Measurements from ENCODE around the gene CACHD1.
"Not testable (repeated sequence)": the region's sequence is repeated elsewhere in the genome, so short reads cannot be mapped to it uniquely, and the experiment has no call there.

The CACHD1 gene

DNA sequence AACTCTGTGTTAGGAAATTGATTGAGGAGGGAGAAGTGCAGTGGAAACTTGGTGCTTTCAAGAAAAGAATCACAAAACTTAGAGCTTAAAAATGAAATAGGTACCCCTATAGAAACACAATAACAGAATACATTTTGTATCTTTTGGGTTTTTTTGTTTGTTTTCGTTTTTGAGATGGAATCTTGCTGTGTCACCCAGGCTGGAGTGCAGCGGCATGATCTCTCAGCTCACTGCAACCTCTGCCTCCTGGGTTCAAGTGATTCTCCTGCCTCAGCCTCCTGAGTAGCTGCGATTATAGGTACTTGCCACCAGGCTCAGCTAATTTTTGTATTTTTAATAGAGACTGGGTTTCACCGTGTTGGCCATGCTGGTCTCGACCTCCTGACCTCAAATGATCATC is 223.5 kb downstream of the CACHD1 start:
- no peak overlapping the region for H3K4me3 ChIP-seq (ENCODE audit: low read depth, low read length)
- H2AFZ ChIP-seq (ENCODE audit: low read length, unreplicated experiment) = no peak overlapping the region
- H3K27me3 ChIP-seq (ENCODE audit: insufficient read depth, low read length) = no peaks in the 10 kb centered on the region
- H3K79me2 ChIP-seq (ENCODE audit: control insufficient read depth, insufficient read depth, low read length, unreplicated experiment) = no peaks in the 10 kb centered on the region
- H3K36me3 ChIP-seq (ENCODE audit: insufficient read depth, low read length) = no peaks in the 10 kb centered on the region
- no peak overlapping the region for H3K27ac ChIP-seq (ENCODE audit: low read depth, low read length)
- H3K4me1 ChIP-seq (ENCODE audit: control insufficient read depth, insufficient read depth, low read length, unreplicated experiment) = peaks cover 14% of the 10 kb centered on the region

DNA sequence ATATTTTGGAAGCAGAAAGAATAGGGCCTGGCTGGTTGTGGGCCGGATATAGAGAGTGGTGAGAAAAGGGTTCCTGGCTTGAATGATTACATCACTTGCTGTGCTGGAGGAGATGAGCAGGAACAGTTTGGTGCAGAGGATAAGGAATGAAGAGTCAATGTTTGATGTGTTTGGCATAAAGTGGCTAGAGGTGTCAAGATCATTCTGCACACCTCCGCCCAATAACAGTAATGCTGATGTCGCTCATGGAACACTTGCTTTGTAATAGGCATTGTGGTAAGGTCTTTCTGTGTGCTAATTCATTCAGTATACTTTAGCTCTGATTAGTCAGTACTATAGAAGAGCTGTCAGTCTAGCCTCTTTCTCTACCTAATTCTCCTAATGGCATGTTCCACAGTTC is 226.9 kb downstream of the CACHD1 start:
- Histone ChIP-seq H3K79me2 (ENCODE audit: control insufficient read depth, insufficient read depth, low read length, unreplicated experiment) (no peaks in the 10 kb centered on the region), H3K27ac (ENCODE audit: low read depth, low read length) (no peak overlapping the region), H2AFZ (ENCODE audit: low read length, unreplicated experiment) (no peak overlapping the region), H3K4me1 (ENCODE audit: control insufficient read depth, insufficient read depth, low read length, unreplicated experiment) (peaks cover 4% of the 10 kb centered on the region), H3K36me3 (ENCODE audit: insufficient read depth, low read length) (no peaks in the 10 kb centered on the region), H3K27me3 (ENCODE audit: insufficient read depth, low read length) (no peaks in the 10 kb centered on the region), H3K4me3 (ENCODE audit: low read depth, low read length) (no peak overlapping the region)

DNA sequence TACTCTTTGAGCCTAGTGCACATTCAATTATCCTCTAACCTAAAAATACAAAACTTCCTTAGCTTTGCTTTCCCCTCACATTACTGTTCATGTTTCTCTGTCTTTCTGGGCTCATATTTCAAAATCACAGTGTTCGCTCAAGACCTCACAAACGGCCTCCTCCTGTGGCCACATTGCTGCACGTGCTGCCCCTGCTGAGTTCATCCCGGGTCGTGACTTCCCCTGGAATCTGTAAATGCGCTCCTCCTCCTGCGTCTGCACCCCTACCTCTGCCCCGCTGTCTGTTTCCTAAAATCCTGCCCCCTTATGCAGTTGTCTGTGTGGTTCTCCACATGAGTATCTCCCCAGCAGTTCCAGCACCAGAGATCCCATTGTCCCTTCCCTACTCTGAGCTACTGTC is 229.4 kb downstream of the CACHD1 start:
- Histone ChIP-seq H3K36me3 (ENCODE audit: insufficient read depth, low read length) (no peaks in the 10 kb centered on the region), H3K27ac (ENCODE audit: low read depth, low read length) (no peak overlapping the region), H3K4me1 (ENCODE audit: control insufficient read depth, insufficient read depth, low read length, unreplicated experiment) (no peaks in the 10 kb centered on the region), H3K4me3 (ENCODE audit: low read depth, low read length) (no peak overlapping the region), H2AFZ (ENCODE audit: low read length, unreplicated experiment) (no peak overlapping the region), H3K79me2 (ENCODE audit: control insufficient read depth, insufficient read depth, low read length, unreplicated experiment) (no peaks in the 10 kb centered on the region), H3K27me3 (ENCODE audit: insufficient read depth, low read length) (no peaks in the 10 kb centered on the region)

DNA sequence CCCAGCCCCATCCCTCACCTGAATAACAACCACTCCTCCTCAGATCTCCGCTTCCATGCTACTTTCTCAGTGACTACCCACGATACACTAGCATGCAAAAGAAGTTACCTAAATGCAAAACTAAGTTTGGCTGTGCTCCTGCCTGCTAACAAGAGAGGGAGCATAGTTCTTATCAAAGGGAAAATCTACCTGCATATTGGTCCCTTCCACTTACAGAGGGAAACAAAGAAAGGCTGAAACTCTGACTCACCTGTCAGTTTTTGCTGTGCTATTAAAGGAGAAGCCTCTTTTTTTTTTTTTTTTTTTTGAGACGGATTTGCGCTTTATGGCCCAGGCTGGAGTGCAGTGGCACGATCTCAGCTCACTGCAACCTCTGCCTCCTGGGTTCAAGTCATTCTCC is 231.1 kb downstream of the CACHD1 start:
- H3K4me3 ChIP-seq (ENCODE audit: low read depth, low read length) = no peak overlapping the region
- no peaks in the 10 kb centered on the region for H3K4me1 ChIP-seq (ENCODE audit: control insufficient read depth, insufficient read depth, low read length, unreplicated experiment)
- H2AFZ ChIP-seq (ENCODE audit: low read length, unreplicated experiment) = no peak overlapping the region
- H3K79me2 ChIP-seq (ENCODE audit: control insufficient read depth, insufficient read depth, low read length, unreplicated experiment) = no peaks in the 10 kb centered on the region
- H3K27ac ChIP-seq (ENCODE audit: low read depth, low read length) = no peak overlapping the region
- no peaks in the 10 kb centered on the region for H3K27me3 ChIP-seq (ENCODE audit: insufficient read depth, low read length)
- H3K36me3 ChIP-seq (ENCODE audit: insufficient read depth, low read length) = no peaks in the 10 kb centered on the region

DNA sequence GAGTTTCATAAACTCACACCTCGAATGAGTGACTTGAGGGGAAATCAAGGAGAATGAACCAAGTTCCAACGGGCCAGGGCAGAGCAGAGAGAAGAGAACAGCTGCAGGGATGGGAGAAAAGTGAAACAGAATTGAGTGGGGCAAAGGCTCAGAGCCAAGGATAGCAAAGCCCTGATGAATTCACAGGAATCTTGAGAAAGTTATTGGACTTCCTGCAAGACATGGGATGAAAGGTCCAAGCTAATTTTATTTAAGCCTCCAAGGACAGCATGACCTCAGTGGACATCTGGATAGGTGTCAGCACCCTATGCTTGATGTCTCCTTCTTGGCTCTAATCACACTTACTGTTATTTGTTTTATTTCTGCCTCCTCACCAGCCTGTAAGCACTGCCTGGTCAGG is 232.0 kb downstream of the CACHD1 start:
- H3K36me3 ChIP-seq (ENCODE audit: insufficient read depth, low read length) = no peaks in the 10 kb centered on the region
- H2AFZ ChIP-seq (ENCODE audit: low read length, unreplicated experiment) = no peak overlapping the region
- H3K27ac ChIP-seq (ENCODE audit: low read depth, low read length) = no peak overlapping the region

DNA sequence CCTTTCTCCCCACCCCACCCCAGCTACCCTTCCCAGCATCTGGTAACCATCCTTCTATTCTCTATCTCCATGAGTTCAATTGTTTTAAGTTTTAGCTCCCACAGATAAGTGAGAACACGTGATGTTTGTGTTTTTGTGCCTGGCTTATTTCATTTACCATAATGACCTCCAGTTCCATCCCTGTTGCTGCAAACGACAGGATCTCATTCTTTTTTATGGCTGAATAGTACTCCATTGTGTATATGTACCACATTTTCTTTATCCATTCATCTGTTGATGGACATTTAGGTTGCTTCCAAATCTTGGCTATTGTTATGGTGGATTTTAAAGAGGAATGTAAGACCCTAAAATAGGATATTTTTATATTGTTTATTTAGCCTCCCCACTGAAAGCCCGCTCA is 232.7 kb downstream of the CACHD1 start:
- not testable (repeated sequence) for H3K4me1 ChIP-seq (ENCODE audit: control insufficient read depth, insufficient read depth, low read length, unreplicated experiment); H3K27me3 ChIP-seq (ENCODE audit: insufficient read depth, low read length); H3K79me2 ChIP-seq (ENCODE audit: control insufficient read depth, insufficient read depth, low read length, unreplicated experiment); H3K27ac ChIP-seq (ENCODE audit: low read depth, low read length); H3K4me3 ChIP-seq (ENCODE audit: low read depth, low read length); H3K36me3 ChIP-seq (ENCODE audit: insufficient read depth, low read length); H2AFZ ChIP-seq (ENCODE audit: low read length, unreplicated experiment)

More for the DNA sequence above, 232.0 kb downstream of the CACHD1 start:
- H3K27me3 ChIP-seq (ENCODE audit: insufficient read depth, low read length) = no peaks in the 10 kb centered on the region
- no peaks in the 10 kb centered on the region for H3K79me2 ChIP-seq (ENCODE audit: control insufficient read depth, insufficient read depth, low read length, unreplicated experiment)
- no peaks in the 10 kb centered on the region for H3K4me1 ChIP-seq (ENCODE audit: control insufficient read depth, insufficient read depth, low read length, unreplicated experiment)
- no peak overlapping the region for H3K4me3 ChIP-seq (ENCODE audit: low read depth, low read length)

DNA sequence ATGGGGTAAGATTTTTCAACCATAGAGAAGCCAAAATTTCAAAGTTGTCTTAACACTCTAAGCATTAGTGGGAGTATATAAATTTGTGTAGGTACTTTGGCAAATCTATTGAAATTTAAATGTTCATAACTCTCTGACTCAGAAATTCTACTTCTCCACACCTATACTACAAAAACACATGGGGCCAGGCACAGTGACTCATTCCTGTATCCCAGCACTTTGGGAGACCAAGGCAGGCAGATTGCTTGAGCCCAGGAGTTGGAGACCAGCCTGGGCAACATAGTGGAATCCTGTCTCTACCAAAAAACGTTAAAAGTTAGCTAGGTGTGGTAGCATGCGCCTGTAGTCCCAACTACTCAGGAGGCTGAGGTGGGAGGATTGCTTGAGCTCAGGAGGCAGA is 233.7 kb downstream of the CACHD1 start:
- Histone ChIP-seq H3K4me1 (ENCODE audit: control insufficient read depth, insufficient read depth, low read length, unreplicated experiment) (no peaks in the 10 kb centered on the region), H3K27me3 (ENCODE audit: insufficient read depth, low read length) (no peaks in the 10 kb centered on the region), H2AFZ (ENCODE audit: low read length, unreplicated experiment) (no peak overlapping the region), H3K27ac (ENCODE audit: low read depth, low read length) (no peak overlapping the region), H3K79me2 (ENCODE audit: control insufficient read depth, insufficient read depth, low read length, unreplicated experiment) (no peaks in the 10 kb centered on the region), H3K4me3 (ENCODE audit: low read depth, low read length) (no peak overlapping the region), H3K36me3 (ENCODE audit: insufficient read depth, low read length) (no peaks in the 10 kb centered on the region)

DNA sequence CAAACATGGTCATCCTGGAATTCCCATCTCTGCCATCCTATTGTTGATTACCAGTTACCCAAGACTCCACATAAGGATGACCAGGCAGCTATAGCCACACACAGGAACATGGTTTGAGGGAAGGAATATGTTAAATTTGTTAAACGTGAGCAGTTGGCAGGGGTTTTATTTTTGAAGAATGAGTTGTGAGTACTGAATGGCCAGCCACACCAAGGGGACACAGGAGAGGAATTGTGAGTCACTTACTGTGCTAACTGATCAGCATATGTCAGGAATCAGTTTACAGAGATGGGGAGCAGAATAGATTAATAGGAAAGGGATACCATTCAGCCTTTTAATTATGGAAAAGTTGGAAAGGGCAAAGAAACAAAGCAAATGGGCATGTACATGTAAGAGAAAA is 235.7 kb downstream of the CACHD1 start:
- Histone ChIP-seq H3K27me3 (ENCODE audit: insufficient read depth, low read length) (peaks cover 5% of the 10 kb centered on the region; the same call in 1 of the 2 replicates), H3K4me3 (ENCODE audit: low read depth, low read length) (no peak overlapping the region), H3K36me3 (ENCODE audit: insufficient read depth, low read length) (no peaks in the 10 kb centered on the region), H3K79me2 (ENCODE audit: control insufficient read depth, insufficient read depth, low read length, unreplicated experiment) (no peaks in the 10 kb centered on the region), H2AFZ (ENCODE audit: low read length, unreplicated experiment) (no peak overlapping the region), H3K27ac (ENCODE audit: low read depth, low read length) (no peak overlapping the region), H3K4me1 (ENCODE audit: control insufficient read depth, insufficient read depth, low read length, unreplicated experiment) (no peaks in the 10 kb centered on the region)

DNA sequence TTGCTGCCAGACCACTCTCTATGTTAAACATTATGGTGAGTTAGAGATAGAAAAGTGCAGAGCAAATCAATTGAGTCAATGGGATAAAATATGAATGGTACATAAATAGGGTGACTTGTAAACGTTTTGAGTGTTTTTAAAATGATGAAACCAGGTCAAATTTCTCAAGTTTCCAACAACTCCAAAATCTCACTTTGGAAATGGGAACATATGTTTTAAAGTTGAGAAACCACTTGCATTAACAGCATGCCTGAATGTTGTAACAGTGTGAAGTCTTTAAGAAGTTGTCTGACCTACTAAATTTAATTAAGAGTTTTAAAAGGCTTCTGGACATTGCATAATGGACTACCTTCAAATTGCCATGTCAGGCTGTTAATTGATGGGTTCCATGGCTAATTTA is 241.3 kb downstream of the CACHD1 start:
- Histone ChIP-seq H2AFZ (ENCODE audit: low read length, unreplicated experiment) (no peak overlapping the region), H3K27me3 (ENCODE audit: insufficient read depth, low read length) (peaks cover 21% of the 10 kb centered on the region), H3K27ac (ENCODE audit: low read depth, low read length) (no peak overlapping the region)

DNA sequence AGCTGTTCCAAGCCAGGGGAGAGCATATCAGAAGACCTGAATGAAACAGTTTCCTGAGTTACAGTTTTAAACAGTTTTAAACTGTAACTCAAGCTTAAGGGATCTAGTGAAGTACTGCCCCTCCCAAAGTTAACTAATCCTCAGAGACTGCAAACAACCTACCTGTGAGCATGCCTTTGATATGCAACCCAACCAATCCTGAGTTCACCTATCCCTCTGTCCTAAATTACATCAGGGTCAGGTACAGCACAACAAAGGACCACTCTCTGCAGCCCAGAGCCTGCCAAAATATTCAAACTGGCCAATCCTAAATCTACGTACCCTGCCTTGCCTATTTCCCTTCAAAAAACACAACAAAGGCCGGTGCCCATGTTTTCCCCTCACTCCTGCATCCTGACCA is 242.1 kb downstream of the CACHD1 start:
- Histone ChIP-seq H3K36me3 (ENCODE audit: insufficient read depth, low read length) (no peaks in the 10 kb centered on the region), H3K79me2 (ENCODE audit: control insufficient read depth, insufficient read depth, low read length, unreplicated experiment) (no peaks in the 10 kb centered on the region), H3K4me3 (ENCODE audit: low read depth, low read length) (no peak overlapping the region), H3K27ac (ENCODE audit: low read depth, low read length) (no peak overlapping the region), H3K4me1 (ENCODE audit: control insufficient read depth, insufficient read depth, low read length, unreplicated experiment) (no peaks in the 10 kb centered on the region), H3K27me3 (ENCODE audit: insufficient read depth, low read length) (peaks cover 21% of the 10 kb centered on the region), H2AFZ (ENCODE audit: low read length, unreplicated experiment) (no peak overlapping the region)

More for the DNA sequence above, 241.3 kb downstream of the CACHD1 start:
- Histone ChIP-seq H3K36me3 (ENCODE audit: insufficient read depth, low read length) (no peaks in the 10 kb centered on the region), H3K4me1 (ENCODE audit: control insufficient read depth, insufficient read depth, low read length, unreplicated experiment) (no peaks in the 10 kb centered on the region), H3K79me2 (ENCODE audit: control insufficient read depth, insufficient read depth, low read length, unreplicated experiment) (no peaks in the 10 kb centered on the region), H3K4me3 (ENCODE audit: low read depth, low read length) (no peak overlapping the region)

DNA sequence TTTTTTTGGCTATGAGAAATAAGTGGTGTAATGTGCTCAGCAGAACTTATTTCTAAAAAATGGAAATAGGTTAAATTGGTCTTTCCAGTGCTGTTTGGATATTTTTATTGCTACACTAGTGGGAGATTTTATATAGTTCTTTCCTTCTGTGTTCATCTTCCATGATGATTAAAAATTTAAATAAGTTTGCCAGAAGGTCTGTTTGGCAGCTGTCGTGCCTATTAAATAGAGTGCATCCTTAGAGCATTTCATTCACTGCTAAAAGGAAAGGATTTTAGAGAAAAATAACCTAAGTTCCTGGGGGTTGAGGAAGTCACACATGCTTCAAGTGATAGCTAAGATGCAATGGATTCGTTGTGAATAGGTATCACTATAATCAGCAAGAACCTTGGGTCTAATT is 245.3 kb downstream of the CACHD1 start:
- Histone ChIP-seq H3K4me3 (ENCODE audit: low read depth, low read length) (no peak overlapping the region), H3K79me2 (ENCODE audit: control insufficient read depth, insufficient read depth, low read length, unreplicated experiment) (no peaks in the 10 kb centered on the region), H2AFZ (ENCODE audit: low read length, unreplicated experiment) (no peak overlapping the region), H3K27ac (ENCODE audit: low read depth, low read length) (no peak overlapping the region), H3K4me1 (ENCODE audit: control insufficient read depth, insufficient read depth, low read length, unreplicated experiment) (no peaks in the 10 kb centered on the region), H3K36me3 (ENCODE audit: insufficient read depth, low read length) (no peaks in the 10 kb centered on the region), H3K27me3 (ENCODE audit: insufficient read depth, low read length) (peaks cover 50% of the 10 kb centered on the region)

DNA sequence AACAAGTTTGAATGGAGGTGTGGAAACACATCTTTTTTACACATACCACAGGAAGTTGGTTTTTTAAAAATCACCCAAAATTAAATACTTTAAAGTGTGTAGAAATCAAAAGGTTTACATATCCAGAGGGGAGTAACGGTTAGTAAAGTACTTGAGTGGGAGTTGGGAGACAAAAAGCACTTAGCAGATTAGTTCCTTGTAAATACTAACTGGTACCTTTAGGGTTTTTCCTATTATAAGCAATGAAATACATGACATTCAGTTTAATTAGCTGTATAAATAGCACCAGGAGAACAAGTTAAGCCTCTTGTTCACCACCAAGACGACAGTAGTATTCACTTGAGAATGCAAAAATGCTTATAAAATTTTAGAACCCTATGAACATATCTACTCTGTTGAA is 251.2 kb downstream of the CACHD1 start:
- H3K79me2 ChIP-seq (ENCODE audit: control insufficient read depth, insufficient read depth, low read length, unreplicated experiment) = no peaks in the 10 kb centered on the region
- H3K36me3 ChIP-seq (ENCODE audit: insufficient read depth, low read length) = no peaks in the 10 kb centered on the region
- no peak overlapping the region for H2AFZ ChIP-seq (ENCODE audit: low read length, unreplicated experiment)
- peaks cover 89% of the 10 kb centered on the region for H3K27me3 ChIP-seq (ENCODE audit: insufficient read depth, low read length)
- no peak overlapping the region for H3K4me3 ChIP-seq (ENCODE audit: low read depth, low read length)
- H3K4me1 ChIP-seq (ENCODE audit: control insufficient read depth, insufficient read depth, low read length, unreplicated experiment) = no peaks in the 10 kb centered on the region
- no peak overlapping the region for H3K27ac ChIP-seq (ENCODE audit: low read depth, low read length)

Measured in ACC112 (cell line).